ENCODE measurements around the gene CCDC184. TPM values are rescaled to one million over a fixed set of nuclear protein-coding genes. Genes with fewer than 3 reads are reported as not detected.

CCDC184 gene
- polyA plus RNA-seq, 1 of the 3 experiments (the other 2 are of a cell fraction) = 5.8 TPM

- no peak for DNase-seq
- no peak overlapping the region for H3K4me3 ChIP-seq (ENCODE audit: low read depth in 2 of 2, low read length in 1 of 2)
- no peak overlapping the region for H3K9ac ChIP-seq
- H3K4me1 ChIP-seq (ENCODE audit: control insufficient read depth in 1 of 2, insufficient read depth in 2 of 2, low read depth in 1 of 2, low read length in 1 of 2) = peaks cover 9 to 23% of the 10 kb centered on the region in 2 experiments; a peak in 3 of 4 replicates
- TF ChIP-seq NRF1 (IDR thresholded peaks at IDR 0.05; ENCODE audit: low read depth, low read length) (no peak), SMC3 (IDR thresholded peaks at IDR 0.05; ENCODE audit: low read depth, low read length) (no peak), EZH2phosphoT487 (IDR thresholded peaks at IDR 0.05; ENCODE audit: borderline replicate concordance, low read depth) (no peak), SIN3A (IDR thresholded peaks at IDR 0.05; ENCODE audit: borderline replicate concordance, low read depth, low read length) (no peak), FOXJ3 (CRISPR knock-in tag; IDR thresholded peaks at IDR 0.05) (no peak), NFIC (IDR thresholded peaks at IDR 0.05; ENCODE audit: borderline replicate concordance) (no peak), MAX (IDR thresholded peaks at IDR 0.05; ENCODE audit: low read depth) (no peak)
- no peak overlapping the region for H3K27ac ChIP-seq (ENCODE audit: low read depth in 2 of 2, low read length in 1 of 2)
- no peaks in the 10 kb centered on the region for H3K36me3 ChIP-seq (replicated peaks in 1 of 2; ENCODE audit: control insufficient read depth in 1 of 2, insufficient read depth in 2 of 2, low read length in 1 of 2)
- ChIA-PET POLR2A (no interaction called here), CTCF (interaction anchor here (0.7 to 8.2 kb wide), 3 partner anchors 12 to 206 kb away, joined by 3 to 90 read pairs (median 3); no protein-coding TSS in a partner anchor)
- H3K9me3 ChIP-seq = no peaks in the 10 kb centered on the region
- no peaks in the 10 kb centered on the region for H3F3A ChIP-seq (replicated peaks; ENCODE audit: insufficient read depth)
- no peaks in the 10 kb centered on the region for H4K20me1 ChIP-seq (ENCODE audit: insufficient read depth)
- no peak overlapping the region for H2AFZ ChIP-seq (ENCODE audit: low read depth)
- H3K9me2 ChIP-seq = no peaks in the 10 kb centered on the region
- no peaks in the 10 kb centered on the region for H3K79me2 ChIP-seq (ENCODE audit: insufficient read depth)
- WGBS (ENCODE audit: low lambda C conversion rate) = 87% methylated on average over 10 of the region's 10 CpGs
- H3K4me2 ChIP-seq = no peak overlapping the region
- no peaks in the 10 kb centered on the region for H3K27me3 ChIP-seq (ENCODE audit: insufficient read depth)
Measured at GRCh38 chr12:48187916-48188695, 4.7 kb downstream of the CCDC184 start.

- Histone ChIP-seq H3K27ac (ENCODE audit: low read depth in 2 of 2, low read length in 1 of 2) (no peak overlapping the region), H3K36me3 (replicated peaks in 1 of 2; ENCODE audit: control insufficient read depth in 1 of 2, insufficient read depth in 2 of 2, low read length in 1 of 2) (no peaks in the 10 kb centered on the region), H3F3A (replicated peaks; ENCODE audit: insufficient read depth) (peaks cover 4% of the 10 kb centered on the region), H4K20me1 (ENCODE audit: insufficient read depth) (no peaks in the 10 kb centered on the region), H3K4me1 (ENCODE audit: control insufficient read depth in 1 of 2, insufficient read depth in 2 of 2, low read depth in 1 of 2, low read length in 1 of 2) (peaks cover 14 to 27% of the 10 kb centered on the region in 2 experiments), H3K9me3 (no peaks in the 10 kb centered on the region), H2AFZ (ENCODE audit: low read depth) (no peak overlapping the region), H3K9me2 (no peaks in the 10 kb centered on the region), H3K27me3 (ENCODE audit: insufficient read depth) (no peaks in the 10 kb centered on the region), H3K4me3 (ENCODE audit: low read depth in 2 of 2, low read length in 1 of 2) (no peak overlapping the region; a peak in 1 of 4 replicates), H3K9ac (no peak overlapping the region), H3K79me2 (ENCODE audit: insufficient read depth) (no peaks in the 10 kb centered on the region), H3K4me2 (no peak overlapping the region)
- CTCF ChIA-PET = interaction anchor here (0.5 to 8.2 kb wide), 38 partner anchors 10 to 1059 kb away, joined by 3 to 90 read pairs (median 4); partner anchors contain the start of genes ASB8 and PFKM
- WGBS (ENCODE audit: low lambda C conversion rate) = 36% methylated on average over 6 of the region's 6 CpGs
- POLR2A ChIA-PET = no interaction called here
- TF ChIP-seq EP300 (IDR thresholded peaks at IDR 0.05; ENCODE audit: borderline replicate concordance in 1 of 2, low read depth in 1 of 2, low read length in 1 of 2) (no peak), SMC3 (IDR thresholded peaks at IDR 0.05; ENCODE audit: low read depth, low read length) (peak; percentile 69), CHD2 (IDR thresholded peaks at IDR 0.05; ENCODE audit: low read length, partially characterized antibody) (peak; percentile 44), RCOR1 (IDR thresholded peaks at IDR 0.05; ENCODE audit: low read length) (0 out of 2 replicates have a peak, but pooled peaks have one; percentile 13), GABPA (IDR thresholded peaks at IDR 0.05; ENCODE audit: low read depth) (no peak), RAD21 (IDR thresholded peaks at IDR 0.05; ENCODE audit: low read length) (peak; percentile 87), USF1 (IDR thresholded peaks at IDR 0.05; ENCODE audit: borderline replicate concordance, low read depth) (no peak), FOXM1 (IDR thresholded peaks at IDR 0.05; ENCODE audit: low read depth) (no peak), CTCF (IDR thresholded peaks at IDR 0.05) (peak; percentile 86), MAX (IDR thresholded peaks at IDR 0.05; ENCODE audit: low read depth) (no peak), MXI1 (IDR thresholded peaks at IDR 0.05; ENCODE audit: low read depth, low read length) (peak; percentile 33; the same call in 1 of the 2 replicates), USF2 (IDR thresholded peaks at IDR 0.05; ENCODE audit: borderline replicate concordance, low read depth, low read length) (no peak), GATA2 (CRISPR knock-in tag; IDR thresholded peaks at IDR 0.05) (no peak; the same call in 1 of the 2 replicates), RFX5 (IDR thresholded peaks at IDR 0.05; ENCODE audit: low read length) (0 out of 2 replicates have a peak, but pooled peaks have one; percentile 41), TAF1 (IDR thresholded peaks at IDR 0.05; ENCODE audit: borderline replicate concordance, low read depth, low read length) (no peak)
- peak; percentile 66 for DNase-seq
Measured at GRCh38 chr12:48189331-48190125, 6.1 kb downstream of the CCDC184 start.

All from SK-N-SH (cell line).